OCI-LY3 (cell line): Measurements from ENCODE around the gene SPECC1L.

Source experiments
- CTCF ChIP-seq: fragments of 200-600, 300-600 bp; sonication (generic); IDR thresholded peaks from 2 replicates; pipeline ENCODE4 v1.5.1; 2014; ENCODE audit warnings: antibody characterized with exemption, low read length, low read depth
- EZH2phosphoT487 ChIP-seq: fragments of 200-600 bp; shearing (Covaris generic); IDR thresholded peaks from 2 replicates; pipeline ENCODE4 v1.6.1; 2018; ENCODE audit warnings: antibody characterized with exemption, mixed run types, low read depth

- no peak for TF ChIP-seq CTCF
- no peak for TF ChIP-seq EZH2phosphoT487
These were observed 141.6 kb downstream of the SPECC1L start for GRCh38 chr22:24412274-24412673.
